ENCODE measurements around the gene ALG3. TPM values are rescaled to one million over a fixed set of nuclear protein-coding genes. Genes with fewer than 3 reads are reported as not detected.

ALG3 gene
- total and polyA plus RNA-seq, 2 of the 4 experiments (the other 2 are of a cell fraction): 19.5 to 52.6 TPM

DNA sequence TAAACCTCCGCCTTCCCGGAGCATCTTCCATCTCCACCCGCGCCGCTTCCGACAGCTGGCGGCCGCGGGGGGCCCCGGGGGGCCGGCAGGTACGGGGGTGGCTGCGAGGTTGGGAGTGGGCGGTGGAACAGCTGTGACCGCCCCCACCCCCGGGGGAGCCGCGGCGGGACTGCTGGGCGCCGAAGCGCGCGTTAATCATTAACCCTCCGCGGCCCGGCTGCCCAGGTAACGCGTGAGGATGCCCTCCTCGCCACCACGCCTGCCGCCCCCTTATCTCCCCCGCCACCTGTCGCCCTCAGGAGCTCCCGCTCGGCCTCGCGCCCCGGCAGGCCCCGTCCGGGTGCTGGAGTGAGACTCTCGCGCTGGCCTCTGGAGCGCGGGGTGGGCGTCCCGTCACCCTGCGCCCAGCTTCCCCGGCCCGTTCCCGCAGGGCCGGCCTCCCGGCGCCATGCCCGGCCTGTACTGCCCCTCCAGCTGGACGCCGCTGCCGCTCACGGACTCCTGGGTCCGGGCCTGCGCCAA is 18.6 kb downstream of the ALG3 start:
- no peaks in the 10 kb centered on the region; the same call in 1 of the 2 replicates for H4K20me1 ChIP-seq (ENCODE audit: insufficient read depth, low read length)
- no peak overlapping the region for H3K56ac ChIP-seq (ENCODE audit: extremely low read depth, insufficient read depth, low read length)
- H3K4me1 ChIP-seq (ENCODE audit: control insufficient read depth, insufficient read depth, low read length): no peaks in the 10 kb centered on the region; the same call in 1 of the 2 replicates
- POLR2A ChIA-PET (ENCODE audit: unreplicated experiment): interaction anchor here (0.6 kb wide), 1 partner anchor 160 kb away, joined by 3 read pairs; no protein-coding TSS in a partner anchor
- H3K4me2 ChIP-seq (ENCODE audit: low read depth, low read length): no peak overlapping the region; the same call in 1 of the 2 replicates
- H3K9ac ChIP-seq (ENCODE audit: low read depth, low read length): no peak overlapping the region
- no peak overlapping the region for H2BK20ac ChIP-seq (ENCODE audit: low read depth, low read length)
- no peak overlapping the region for H2AK5ac ChIP-seq (ENCODE audit: low read depth, low read length)
- intact Hi-C loops (cut with micrococcal nuclease) (no loop called here), in situ Hi-C loops (cut with MboI; ENCODE audit: low sequenced_read_pairs) (no loop called here), dilution Hi-C loops (cut with HindIII; ENCODE audit: low sequenced_read_pairs, unreplicated experiment) (no loop called here)
- no peak overlapping the region for H2AK9ac ChIP-seq (replicated peaks; ENCODE audit: low read depth, low read length, poor library complexity)
- peaks cover 62% of the 10 kb centered on the region for H3K27me3 ChIP-seq (ENCODE audit: control insufficient read depth, insufficient read depth, low read length)
- H2BK15ac ChIP-seq (ENCODE audit: low read depth, low read length): no peak overlapping the region
- TF ChIP-seq, protein P1, sequence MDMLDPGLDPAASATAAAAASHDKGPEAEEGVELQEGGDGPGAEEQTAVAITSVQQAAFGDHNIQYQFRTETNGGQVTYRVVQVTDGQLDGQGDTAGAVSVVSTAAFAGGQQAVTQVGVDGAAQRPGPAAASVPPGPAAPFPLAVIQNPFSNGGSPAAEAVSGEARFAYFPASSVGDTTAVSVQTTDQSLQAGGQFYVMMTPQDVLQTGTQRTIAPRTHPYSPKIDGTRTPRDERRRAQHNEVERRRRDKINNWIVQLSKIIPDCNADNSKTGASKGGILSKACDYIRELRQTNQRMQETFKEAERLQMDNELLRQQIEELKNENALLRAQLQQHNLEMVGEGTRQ (IDR thresholded peaks at IDR 0.05; ENCODE audit: low read depth, low read length): no peak
- TF ChIP-seq POLR2A (IDR thresholded peaks at IDR 0.05; ENCODE audit: low read depth, low read length) (no peak), BHLHE40 (IDR thresholded peaks at IDR 0.05; ENCODE audit: low read depth, low read length) (no peak)
- no peak overlapping the region for H3K4ac ChIP-seq (ENCODE audit: low read depth, low read length)
- DNase-seq: no peak
- no peak overlapping the region for H3K4me3 ChIP-seq (ENCODE audit: insufficient read depth, low read depth, low read length)
- H3K9me3 ChIP-seq (ENCODE audit: control insufficient read depth, insufficient read depth, low read length): no peaks in the 10 kb centered on the region
- no peak overlapping the region for H2AFZ ChIP-seq (replicated peaks; ENCODE audit: low read length, poor library complexity)
- H3K36me3 ChIP-seq (ENCODE audit: control insufficient read depth, insufficient read depth, low read length): no peaks in the 10 kb centered on the region
- CTCF ChIA-PET: interaction anchor here (0.6 kb wide), 1 partner anchor 212 kb away, joined by 3 read pairs; the partner anchor contains the start of gene ABCC5
- no peak overlapping the region for H4K5ac ChIP-seq (ENCODE audit: low read depth, low read length)
- H2BK5ac ChIP-seq (ENCODE audit: low read depth, low read length, poor library complexity, severe bottlenecking): no peak overlapping the region
- ATAC-seq (ENCODE audit: low read depth): no peak
- H3K79me1 ChIP-seq (ENCODE audit: low read depth in 1 of 2, low read length in 2 of 2): no peaks in the 10 kb centered on the region
- H3K9me1 ChIP-seq (ENCODE audit: insufficient read depth, low read length): 0 out of 2 replicates have a peak, but pooled peaks cover 3% of the 10 kb centered on the region
- WGBS, 2 experiments (ENCODE audit: extremely low coverage in 2 of 2, insufficient read length in 1 of 2): 0% methylated on average over 5 of the region's 61 CpGs; no CpG with 5 or more reads in 1 of the 2 experiments
- no peak overlapping the region for H3K18ac ChIP-seq (ENCODE audit: low read depth, low read length)
- BruUV-seq (replicated peaks): no TSS peak
- H2BK120ac ChIP-seq (ENCODE audit: low read depth, low read length): no peak overlapping the region
- no peak overlapping the region for H3K23ac ChIP-seq (ENCODE audit: low read depth, low read length)
- H4K8ac ChIP-seq (ENCODE audit: low read depth in 2 of 2, low read length in 2 of 2): no peak overlapping the region
- H4K91ac ChIP-seq (ENCODE audit: insufficient read depth, low read depth, low read length): no peak overlapping the region
- no peak overlapping the region for H3K27ac ChIP-seq (ENCODE audit: insufficient read depth, low read length)
- H3K14ac ChIP-seq (replicated peaks; ENCODE audit: low read depth, low read length): no peak overlapping the region
